SK-N-SH (cell line): ENCODE results near the gene ZNF562. TPM values are rescaled to one million over a fixed set of nuclear protein-coding genes. Genes with fewer than 3 reads are reported as not detected.

Experiments used
- CTCF ChIA-PET: fragments of 300-600, 350-600 bp; formaldehyde crosslinking; extraction: SDS; loops from one replicate; lab custom pipeline; 2021; lab: Yijun Ruan, JAX
- POLR2A ChIA-PET: fragments of 350-600 bp; sonication (Branson Sonifier 250); formaldehyde crosslinking; extraction: SDS; loops from one replicate; lab custom pipeline; 2020; ENCODE audit warnings: antibody characterized with exemption, inconsistent platforms; lab: Yijun Ruan, JAX
- DNase-seq: peaks from one replicate; pipeline ENCODE4 v3.0.0; 2012
- H2AFZ ChIP-seq: fragments of 200-600 bp; sonication (generic); 2 replicates; pipeline ENCODE4 v1.8.1; 2016; ENCODE audit warnings: antibody characterized with exemption, mild to moderate bottlenecking, low read depth
- H3F3A ChIP-seq: fragments of 200-600 bp; sonication (generic); replicated peaks from 2 replicates; pipeline ENCODE3; 2016; ENCODE audit warnings: antibody characterized with exemption, mild to moderate bottlenecking; ENCODE audit not compliant: insufficient read depth
- H3K27ac ChIP-seq, 2 experiments: fragments of 200-500 bp in 1 of 2; fragments of 200-600 bp in 1 of 2; sonication (Bioruptor generic) in 1 of 2; sonication (generic), shearing (Covaris generic) in 1 of 2; 2 replicates each; pipeline versions ENCODE4 v1.5.1 to v1.6.1; 2014 to 2016; ENCODE audit warnings: low read depth in 2 of 2, inconsistent platforms in 1 of 2, low read length in 1 of 2, mild to moderate bottlenecking in 1 of 2, mixed read lengths in 1 of 2
- H3K27me3 ChIP-seq: fragments of 200-600 bp; sonication (generic), shearing (Covaris generic); 2 replicates; pipeline ENCODE4 v1.6.1; 2016; ENCODE audit warnings: mixed run types; ENCODE audit not compliant: insufficient read depth
- H3K36me3 ChIP-seq, 2 experiments: fragments of 200-500 bp in 1 of 2; fragments of 200-600 bp in 1 of 2; sonication (Bioruptor generic) in 1 of 2; sonication (generic) in 1 of 2; replicated peaks in 1 of 2; 2 replicates each; pipeline versions ENCODE3 to v1.5.1; 2014 to 2016; ENCODE audit warnings: low read length in 1 of 2, mild to moderate bottlenecking in 1 of 2; ENCODE audit not compliant: insufficient read depth in 2 of 2, control insufficient read depth in 1 of 2
- H3K4me1 ChIP-seq, 2 experiments: fragments of 200-500 bp in 1 of 2; fragments of 200-600 bp in 1 of 2; sonication (Bioruptor generic) in 1 of 2; sonication (generic), shearing (Covaris generic) in 1 of 2; 2 replicates each; pipeline versions ENCODE4 v1.5.1 to v1.6.1; 2014 to 2016; ENCODE audit warnings: low read depth in 1 of 2, low read length in 1 of 2, mixed run types in 1 of 2; ENCODE audit not compliant: insufficient read depth in 2 of 2, control insufficient read depth in 1 of 2
- H3K4me2 ChIP-seq: fragments of 200-600 bp; sonication (generic), shearing (Covaris generic); 2 replicates; pipeline ENCODE4 v1.6.1; 2017; ENCODE audit warnings: mixed run types
- H3K4me3 ChIP-seq, 2 experiments: fragments of 200-500 bp in 1 of 2; fragments of 200-600 bp in 1 of 2; sonication (Bioruptor generic) in 1 of 2; sonication (generic), shearing (Covaris generic) in 1 of 2; 2 replicates each; pipeline versions ENCODE4 v1.5.1 to v1.8.1; 2014 to 2016; ENCODE audit warnings: low read depth in 2 of 2, inconsistent platforms in 1 of 2, low read length in 1 of 2, mild to moderate bottlenecking in 1 of 2, mixed read lengths in 1 of 2, moderate library complexity in 1 of 2
- H3K79me2 ChIP-seq: fragments of 200-600 bp; sonication (generic); 2 replicates; pipeline ENCODE4 v1.8.1; 2017; ENCODE audit warnings: mild to moderate bottlenecking; ENCODE audit not compliant: insufficient read depth
- H3K9ac ChIP-seq: fragments of 200-600 bp; sonication (generic); 2 replicates; pipeline ENCODE4 v1.6.1; 2017; ENCODE audit warnings: mixed run types
- H3K9me2 ChIP-seq: fragments of 200-600 bp; sonication (generic); 2 replicates; pipeline ENCODE4 v1.6.1; 2017; ENCODE audit warnings: mixed run types
- H3K9me3 ChIP-seq: fragments of 200-600 bp; sonication (generic); 2 replicates; pipeline ENCODE4 v1.6.1; 2017; ENCODE audit warnings: mixed run types, mild to moderate bottlenecking, moderate library complexity
- H4K20me1 ChIP-seq: fragments of 200-600 bp; sonication (generic); 2 replicates; pipeline ENCODE4 v1.6.1; 2017; ENCODE audit warnings: mild to moderate bottlenecking, mixed run types; ENCODE audit not compliant: insufficient read depth
- CHD2 ChIP-seq: fragments of 150-350 bp; IDR thresholded peaks from 2 replicates; pipeline ENCODE4 v1.6.1; 2018; ENCODE audit warnings: low read length; ENCODE audit not compliant: partially characterized antibody
- ELF1 ChIP-seq: IDR thresholded peaks from 2 replicates; pipeline ENCODE4 v1.4.0; 2012
- EP300 ChIP-seq, 2 experiments: IDR thresholded peaks; 2 replicates each; pipeline versions ENCODE4 v1.4.0 to v1.6.1; 2012; ENCODE audit warnings: borderline replicate concordance in 1 of 2, low read depth in 1 of 2, low read length in 1 of 2
- FOXM1 ChIP-seq: IDR thresholded peaks from 2 replicates; pipeline ENCODE4 v1.4.0; 2012; ENCODE audit warnings: low read depth, mild to moderate bottlenecking
- JUND ChIP-seq: IDR thresholded peaks from 2 replicates; pipeline ENCODE4 v1.4.0; 2012
- MEF2A ChIP-seq: IDR thresholded peaks from 2 replicates; pipeline ENCODE4 v1.4.0; 2012; ENCODE audit warnings: low read depth, borderline replicate concordance
- POLR2AphosphoS5 ChIP-seq: IDR thresholded peaks from 2 replicates; pipeline ENCODE4 v1.6.1; 2012; ENCODE audit warnings: low read depth, low read length
- RAD21 ChIP-seq: IDR thresholded peaks from 2 replicates; pipeline ENCODE4 v1.6.1; 2012; ENCODE audit warnings: mild to moderate bottlenecking, low read length
- RCOR1 ChIP-seq: fragments of 150-350 bp; IDR thresholded peaks from 2 replicates; pipeline ENCODE4 v1.6.1; 2017; ENCODE audit warnings: antibody characterized with exemption, low read length
- RXRA ChIP-seq: IDR thresholded peaks from 2 replicates; pipeline ENCODE4 v1.4.0; 2012; ENCODE audit warnings: low read depth, mild to moderate bottlenecking, borderline replicate concordance
- SIN3A ChIP-seq: IDR thresholded peaks from 2 replicates; pipeline ENCODE4 v1.6.1; 2012; ENCODE audit warnings: low read depth, mild to moderate bottlenecking, low read length, moderate library complexity, borderline replicate concordance
- SMC3 ChIP-seq: IDR thresholded peaks from 2 replicates; pipeline ENCODE4 v1.6.1; 2012; ENCODE audit warnings: low read depth, low read length, improper control_type of control experiment
- TAF1 ChIP-seq: IDR thresholded peaks from 2 replicates; pipeline ENCODE4 v1.6.1; 2012; ENCODE audit warnings: low read depth, mild to moderate bottlenecking, low read length, moderate library complexity, borderline replicate concordance
- TCF12 ChIP-seq: IDR thresholded peaks from 2 replicates; pipeline ENCODE4 v1.4.0; 2012
- YY1 ChIP-seq: IDR thresholded peaks from 2 replicates; pipeline ENCODE4 v1.4.0; 2012; ENCODE audit warnings: low read depth, mild to moderate bottlenecking
- WGBS: methylation state at CpG from one replicate; pipeline ENCODE4 v1.1.6; 2017; ENCODE audit warnings: low lambda C conversion rate; 5-methylcytosine and 5-hydroxymethylcytosine counted together
- polyA plus RNA-seq, 3 experiments: library from polyadenylated mRNA; depleted of rRNA; stranded (reverse); fragments of >200 nt; gene quantifications; 2 replicates each; pipeline ENCODE4 v1.2.3, GENCODE V29; 2012
- TF ChIP-seq, protein P1 (sequence below): IDR thresholded peaks from 2 replicates; pipeline ENCODE4 v1.4.0; 2012; ENCODE audit warnings: low read depth, borderline replicate concordance
- TF ChIP-seq, protein P2 (sequence below): IDR thresholded peaks from 2 replicates; pipeline ENCODE4; 2012
- TF ChIP-seq, protein P3 (sequence below): IDR thresholded peaks from 2 replicates; pipeline ENCODE4 v1.6.1; 2012; ENCODE audit warnings: mild to moderate bottlenecking, low read depth, low read length, moderate library complexity
- TF ChIP-seq, protein P4 (sequence below): IDR thresholded peaks from 2 replicates; pipeline ENCODE4 v1.4.0; 2012; ENCODE audit warnings: low read depth
- TF ChIP-seq, protein P5 (sequence below): IDR thresholded peaks from 2 replicates; pipeline ENCODE4 v1.4.0; 2012; ENCODE audit warnings: low read depth, borderline replicate concordance

Gene ZNF562
- polyA plus RNA-seq, 1 of the 3 experiments (the other 2 are of a cell fraction) = 3.1 TPM

DNA sequence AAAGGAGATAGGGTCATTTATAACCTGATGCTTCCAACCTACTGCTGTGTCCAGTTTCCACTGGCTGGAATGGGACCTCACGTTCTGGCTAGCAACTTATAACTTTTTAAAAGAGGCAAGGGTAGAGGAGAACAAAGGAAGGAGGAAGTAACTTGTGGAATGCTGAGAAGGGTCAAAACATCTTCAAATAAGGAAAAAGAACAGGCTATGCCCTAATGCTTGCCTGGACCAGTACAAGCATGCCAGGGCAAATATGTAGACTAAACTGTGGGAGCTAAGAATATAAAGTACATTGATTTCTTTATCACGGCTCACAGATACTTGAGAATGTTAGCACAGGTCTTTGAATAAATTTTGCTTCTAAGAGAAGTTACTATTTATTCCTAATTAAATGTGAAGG is 52.4 kb downstream of the ZNF562 start:
- Histone ChIP-seq H3K4me3 (no peak overlapping the region; a peak in 1 of 4 replicates), H3K79me2 (peaks cover 38% of the 10 kb centered on the region), H3K9me2 (no peaks in the 10 kb centered on the region), H3K36me3 (peaks cover 12 to 21% of the 10 kb centered on the region in 2 experiments), H3K27me3 (no peaks in the 10 kb centered on the region), H3F3A (peaks cover 10% of the 10 kb centered on the region), H3K9ac (no peak overlapping the region), H4K20me1 (no peaks in the 10 kb centered on the region), H3K27ac (peak overlapping the region in 1 of 2 experiments; percentile 5; a peak in 2 of 4 replicates), H3K4me2 (peak overlapping the region; percentile 62; the same call in 1 of the 2 replicates), H2AFZ (no peak overlapping the region), H3K9me3 (no peaks in the 10 kb centered on the region), H3K4me1 (peaks cover 5 to 6% of the 10 kb centered on the region in 2 experiments; a peak in 2 of 4 replicates)
- ChIA-PET CTCF (interaction anchor here (0.7 to 2.3 kb wide), 4 partner anchors 146 to 174 kb away, joined by 3 to 10 read pairs (median 4); partner anchors contain the start of gene ZNF846), POLR2A (interaction anchor here (0.8 to 2.0 kb wide), 4 partner anchors 146 to 205 kb away, joined by 3 to 15 read pairs (median 6); partner anchors contain the start of genes UBL5 and ZNF846)
- DNase-seq = no peak
- WGBS = 85% methylated on average over 2 of the region's 2 CpGs
- TF ChIP-seq SIN3A (no peak), EP300 (IDR thresholded peaks at IDR 0.05; ENCODE audit: borderline replicate concordance in 1 of 2, low read depth in 1 of 2, low read length in 1 of 2) (no peak), TAF1 (no peak), FOXM1 (no peak), ELF1 (no peak), YY1 (no peak), POLR2AphosphoS5 (no peak), CHD2 (no peak), MEF2A (no peak), RAD21 (no peak), RXRA (no peak), RCOR1 (no peak), SMC3 (no peak), TCF12 (no peak), JUND (no peak)
- TF ChIP-seq, protein P1, sequence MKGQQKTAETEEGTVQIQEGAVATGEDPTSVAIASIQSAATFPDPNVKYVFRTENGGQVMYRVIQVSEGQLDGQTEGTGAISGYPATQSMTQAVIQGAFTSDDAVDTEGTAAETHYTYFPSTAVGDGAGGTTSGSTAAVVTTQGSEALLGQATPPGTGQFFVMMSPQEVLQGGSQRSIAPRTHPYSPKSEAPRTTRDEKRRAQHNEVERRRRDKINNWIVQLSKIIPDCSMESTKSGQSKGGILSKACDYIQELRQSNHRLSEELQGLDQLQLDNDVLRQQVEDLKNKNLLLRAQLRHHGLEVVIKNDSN = no peak
- TF ChIP-seq, protein P2, sequence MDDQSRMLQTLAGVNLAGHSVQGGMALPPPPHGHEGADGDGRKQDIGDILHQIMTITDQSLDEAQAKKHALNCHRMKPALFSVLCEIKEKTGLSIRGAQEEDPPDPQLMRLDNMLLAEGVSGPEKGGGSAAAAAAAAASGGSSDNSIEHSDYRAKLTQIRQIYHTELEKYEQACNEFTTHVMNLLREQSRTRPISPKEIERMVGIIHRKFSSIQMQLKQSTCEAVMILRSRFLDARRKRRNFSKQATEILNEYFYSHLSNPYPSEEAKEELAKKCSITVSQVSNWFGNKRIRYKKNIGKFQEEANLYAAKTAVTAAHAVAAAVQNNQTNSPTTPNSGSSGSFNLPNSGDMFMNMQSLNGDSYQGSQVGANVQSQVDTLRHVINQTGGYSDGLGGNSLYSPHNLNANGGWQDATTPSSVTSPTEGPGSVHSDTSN = no peak
- TF ChIP-seq, protein P3, sequence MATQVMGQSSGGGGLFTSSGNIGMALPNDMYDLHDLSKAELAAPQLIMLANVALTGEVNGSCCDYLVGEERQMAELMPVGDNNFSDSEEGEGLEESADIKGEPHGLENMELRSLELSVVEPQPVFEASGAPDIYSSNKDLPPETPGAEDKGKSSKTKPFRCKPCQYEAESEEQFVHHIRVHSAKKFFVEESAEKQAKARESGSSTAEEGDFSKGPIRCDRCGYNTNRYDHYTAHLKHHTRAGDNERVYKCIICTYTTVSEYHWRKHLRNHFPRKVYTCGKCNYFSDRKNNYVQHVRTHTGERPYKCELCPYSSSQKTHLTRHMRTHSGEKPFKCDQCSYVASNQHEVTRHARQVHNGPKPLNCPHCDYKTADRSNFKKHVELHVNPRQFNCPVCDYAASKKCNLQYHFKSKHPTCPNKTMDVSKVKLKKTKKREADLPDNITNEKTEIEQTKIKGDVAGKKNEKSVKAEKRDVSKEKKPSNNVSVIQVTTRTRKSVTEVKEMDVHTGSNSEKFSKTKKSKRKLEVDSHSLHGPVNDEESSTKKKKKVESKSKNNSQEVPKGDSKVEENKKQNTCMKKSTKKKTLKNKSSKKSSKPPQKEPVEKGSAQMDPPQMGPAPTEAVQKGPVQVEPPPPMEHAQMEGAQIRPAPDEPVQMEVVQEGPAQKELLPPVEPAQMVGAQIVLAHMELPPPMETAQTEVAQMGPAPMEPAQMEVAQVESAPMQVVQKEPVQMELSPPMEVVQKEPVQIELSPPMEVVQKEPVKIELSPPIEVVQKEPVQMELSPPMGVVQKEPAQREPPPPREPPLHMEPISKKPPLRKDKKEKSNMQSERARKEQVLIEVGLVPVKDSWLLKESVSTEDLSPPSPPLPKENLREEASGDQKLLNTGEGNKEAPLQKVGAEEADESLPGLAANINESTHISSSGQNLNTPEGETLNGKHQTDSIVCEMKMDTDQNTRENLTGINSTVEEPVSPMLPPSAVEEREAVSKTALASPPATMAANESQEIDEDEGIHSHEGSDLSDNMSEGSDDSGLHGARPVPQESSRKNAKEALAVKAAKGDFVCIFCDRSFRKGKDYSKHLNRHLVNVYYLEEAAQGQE = no peak
- TF ChIP-seq, protein P4, sequence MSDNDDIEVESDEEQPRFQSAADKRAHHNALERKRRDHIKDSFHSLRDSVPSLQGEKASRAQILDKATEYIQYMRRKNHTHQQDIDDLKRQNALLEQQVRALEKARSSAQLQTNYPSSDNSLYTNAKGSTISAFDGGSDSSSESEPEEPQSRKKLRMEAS = no peak
- TF ChIP-seq, protein P5, sequence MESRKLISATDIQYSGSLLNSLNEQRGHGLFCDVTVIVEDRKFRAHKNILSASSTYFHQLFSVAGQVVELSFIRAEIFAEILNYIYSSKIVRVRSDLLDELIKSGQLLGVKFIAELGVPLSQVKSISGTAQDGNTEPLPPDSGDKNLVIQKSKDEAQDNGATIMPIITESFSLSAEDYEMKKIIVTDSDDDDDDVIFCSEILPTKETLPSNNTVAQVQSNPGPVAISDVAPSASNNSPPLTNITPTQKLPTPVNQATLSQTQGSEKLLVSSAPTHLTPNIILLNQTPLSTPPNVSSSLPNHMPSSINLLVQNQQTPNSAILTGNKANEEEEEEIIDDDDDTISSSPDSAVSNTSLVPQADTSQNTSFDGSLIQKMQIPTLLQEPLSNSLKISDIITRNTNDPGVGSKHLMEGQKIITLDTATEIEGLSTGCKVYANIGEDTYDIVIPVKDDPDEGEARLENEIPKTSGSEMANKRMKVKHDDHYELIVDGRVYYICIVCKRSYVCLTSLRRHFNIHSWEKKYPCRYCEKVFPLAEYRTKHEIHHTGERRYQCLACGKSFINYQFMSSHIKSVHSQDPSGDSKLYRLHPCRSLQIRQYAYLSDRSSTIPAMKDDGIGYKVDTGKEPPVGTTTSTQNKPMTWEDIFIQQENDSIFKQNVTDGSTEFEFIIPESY = no peak
